ENCODE measurements around the gene PIGK. TPM values are rescaled to one million over a fixed set of nuclear protein-coding genes. Genes with fewer than 3 reads are reported as not detected.

The PIGK gene
- total RNA-seq, 1 donor, result 34.3 TPM

DNA sequence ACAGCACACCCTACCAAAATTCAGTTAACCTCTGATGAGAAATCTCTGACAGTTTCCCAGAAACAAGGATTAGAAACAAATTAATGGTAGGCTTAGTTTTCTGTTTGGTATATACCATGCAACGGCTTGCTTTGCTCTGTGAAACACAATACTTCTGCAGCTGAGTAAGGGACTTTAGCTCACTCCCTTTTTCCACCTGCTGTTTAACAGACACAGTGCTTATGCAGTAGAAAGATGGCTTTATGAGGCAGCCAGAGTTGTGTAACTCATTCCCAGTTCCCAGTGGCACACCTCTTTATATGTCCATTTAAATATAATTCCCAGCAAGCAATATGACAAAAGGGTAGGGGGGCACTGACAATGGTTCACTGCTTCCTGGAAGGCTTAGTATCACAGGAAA is 124.0 kb downstream of the PIGK start:
- TF ChIP-seq, protein P1, sequence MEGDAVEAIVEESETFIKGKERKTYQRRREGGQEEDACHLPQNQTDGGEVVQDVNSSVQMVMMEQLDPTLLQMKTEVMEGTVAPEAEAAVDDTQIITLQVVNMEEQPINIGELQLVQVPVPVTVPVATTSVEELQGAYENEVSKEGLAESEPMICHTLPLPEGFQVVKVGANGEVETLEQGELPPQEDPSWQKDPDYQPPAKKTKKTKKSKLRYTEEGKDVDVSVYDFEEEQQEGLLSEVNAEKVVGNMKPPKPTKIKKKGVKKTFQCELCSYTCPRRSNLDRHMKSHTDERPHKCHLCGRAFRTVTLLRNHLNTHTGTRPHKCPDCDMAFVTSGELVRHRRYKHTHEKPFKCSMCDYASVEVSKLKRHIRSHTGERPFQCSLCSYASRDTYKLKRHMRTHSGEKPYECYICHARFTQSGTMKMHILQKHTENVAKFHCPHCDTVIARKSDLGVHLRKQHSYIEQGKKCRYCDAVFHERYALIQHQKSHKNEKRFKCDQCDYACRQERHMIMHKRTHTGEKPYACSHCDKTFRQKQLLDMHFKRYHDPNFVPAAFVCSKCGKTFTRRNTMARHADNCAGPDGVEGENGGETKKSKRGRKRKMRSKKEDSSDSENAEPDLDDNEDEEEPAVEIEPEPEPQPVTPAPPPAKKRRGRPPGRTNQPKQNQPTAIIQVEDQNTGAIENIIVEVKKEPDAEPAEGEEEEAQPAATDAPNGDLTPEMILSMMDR (IDR thresholded peaks at IDR 0.05; ENCODE audit: insufficient read depth, low read length), result no peak
- no peak for DNase-seq (ENCODE audit: low read depth)
- H3K4me3 ChIP-seq (ENCODE audit: low read depth, low read length), result no peak overlapping the region

DNA sequence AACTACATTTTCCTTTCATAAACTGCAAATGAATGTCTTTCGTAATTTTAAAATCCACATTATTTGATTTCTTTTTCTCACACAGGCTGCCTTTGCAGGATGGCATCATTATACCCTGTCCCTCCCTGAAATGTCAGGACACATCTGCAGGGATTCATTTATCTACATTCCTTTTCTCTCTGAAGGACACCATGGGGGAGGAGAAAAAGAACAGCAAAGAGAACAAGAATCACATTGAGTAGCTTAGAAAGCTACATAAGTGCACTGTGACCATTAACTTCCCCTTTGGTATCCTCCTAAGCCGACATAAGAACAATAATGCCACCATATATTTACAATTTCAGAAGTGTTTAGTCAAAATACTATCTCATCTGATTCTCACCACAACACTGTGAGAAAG is 129.5 kb downstream of the PIGK start:
- H3K4me3 ChIP-seq (ENCODE audit: low read depth, low read length), result no peak overlapping the region
- TF ChIP-seq, protein P1 (IDR thresholded peaks at IDR 0.05; ENCODE audit: insufficient read depth, low read length), result no peak
- no peak for DNase-seq (ENCODE audit: low read depth)

DNA sequence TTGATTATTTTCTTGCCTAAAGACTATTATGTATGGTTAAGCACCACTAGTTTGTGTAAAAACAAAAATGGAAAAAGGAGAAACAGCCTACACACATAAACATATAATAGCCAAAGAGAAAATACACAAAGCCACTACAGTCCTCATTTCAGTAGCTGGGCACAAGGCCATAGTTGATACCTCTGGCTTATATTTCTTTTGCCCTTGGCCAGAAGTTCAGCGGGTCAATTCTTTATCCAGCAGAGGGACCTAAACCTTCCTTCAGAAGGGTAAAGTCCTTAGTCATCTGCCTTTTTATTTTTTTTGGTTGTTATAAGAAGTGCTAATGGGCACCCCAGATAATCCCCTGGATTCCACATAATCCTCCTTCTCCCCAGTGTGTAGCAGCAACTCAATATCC is 134.1 kb downstream of the PIGK start:
- no peak overlapping the region for H3K4me3 ChIP-seq (ENCODE audit: low read depth, low read length)
- TF ChIP-seq, protein P1 (IDR thresholded peaks at IDR 0.05; ENCODE audit: insufficient read depth, low read length), result no peak
- no peak for DNase-seq (ENCODE audit: low read depth)

DNA sequence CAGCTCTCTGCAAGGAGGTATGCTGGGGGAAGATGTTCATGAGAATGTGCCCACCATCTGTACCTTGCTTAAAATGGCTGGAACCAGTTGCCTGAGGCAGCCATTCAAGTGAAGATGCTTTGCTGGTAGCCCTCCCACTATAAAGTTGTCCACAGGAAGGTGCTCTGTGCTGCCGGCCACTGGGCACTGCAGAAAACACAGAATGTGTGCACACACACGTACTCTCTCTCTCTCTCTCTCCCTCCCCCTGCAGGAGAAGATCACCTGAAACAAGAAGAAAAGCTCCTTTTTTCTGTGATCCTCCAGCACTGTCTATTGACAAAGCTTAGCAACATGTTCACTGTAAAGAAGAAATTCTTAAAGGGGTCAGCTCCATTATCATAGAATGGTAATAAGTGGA is 134.8 kb downstream of the PIGK start:
- DNase-seq (ENCODE audit: low read depth), result no peak
- H3K4me3 ChIP-seq (ENCODE audit: low read depth, low read length), result no peak overlapping the region
- TF ChIP-seq, protein P1 (IDR thresholded peaks at IDR 0.05; ENCODE audit: insufficient read depth, low read length), result no peak

DNA sequence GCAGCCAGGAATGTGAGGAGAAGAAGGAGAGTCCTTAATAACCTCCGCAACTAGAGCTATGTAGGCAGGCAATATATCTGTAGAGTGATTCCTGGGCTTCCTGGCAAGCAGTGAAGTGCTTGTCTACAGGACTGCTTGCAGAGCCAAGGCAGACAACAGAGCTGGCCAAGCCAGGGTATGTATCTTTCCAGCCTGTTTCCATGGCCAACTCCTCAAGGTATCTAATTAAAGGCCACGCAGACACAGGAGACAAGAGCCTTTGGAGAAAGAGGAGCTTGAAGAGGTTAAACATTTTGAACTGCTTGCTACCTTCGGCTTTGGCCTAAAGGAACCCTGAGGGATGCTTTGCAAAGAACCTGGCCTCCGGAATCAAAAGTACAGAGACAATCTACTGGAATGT is 137.4 kb downstream of the PIGK start:
- DNase-seq (ENCODE audit: low read depth), result no peak
- TF ChIP-seq, protein P1 (IDR thresholded peaks at IDR 0.05; ENCODE audit: insufficient read depth, low read length), result no peak
- no peak overlapping the region for H3K4me3 ChIP-seq (ENCODE audit: low read depth, low read length)

DNA sequence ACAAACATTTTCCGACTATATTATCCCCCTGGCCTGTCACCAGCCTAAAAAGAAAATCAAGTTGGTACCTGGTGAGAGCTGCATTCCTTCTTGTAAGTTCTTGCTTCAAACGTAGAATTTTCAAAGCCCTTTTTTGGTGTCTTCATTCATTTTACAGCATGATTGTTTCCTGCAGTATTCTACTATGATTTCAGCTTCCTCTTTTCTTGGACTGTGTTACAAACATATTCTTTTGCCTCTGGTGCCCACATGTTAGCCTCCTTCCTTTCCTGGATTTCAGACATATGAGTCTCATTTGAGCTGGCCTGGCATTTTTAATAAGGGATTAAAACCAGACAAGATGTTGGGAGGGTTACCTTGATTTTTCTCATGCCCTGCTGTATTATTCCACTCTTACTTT is 142.5 kb downstream of the PIGK start:
- H3K4me3 ChIP-seq (ENCODE audit: low read depth, low read length), result no peak overlapping the region
- TF ChIP-seq, protein P1 (IDR thresholded peaks at IDR 0.05; ENCODE audit: insufficient read depth, low read length), result no peak
- DNase-seq (ENCODE audit: low read depth), result no peak

DNA sequence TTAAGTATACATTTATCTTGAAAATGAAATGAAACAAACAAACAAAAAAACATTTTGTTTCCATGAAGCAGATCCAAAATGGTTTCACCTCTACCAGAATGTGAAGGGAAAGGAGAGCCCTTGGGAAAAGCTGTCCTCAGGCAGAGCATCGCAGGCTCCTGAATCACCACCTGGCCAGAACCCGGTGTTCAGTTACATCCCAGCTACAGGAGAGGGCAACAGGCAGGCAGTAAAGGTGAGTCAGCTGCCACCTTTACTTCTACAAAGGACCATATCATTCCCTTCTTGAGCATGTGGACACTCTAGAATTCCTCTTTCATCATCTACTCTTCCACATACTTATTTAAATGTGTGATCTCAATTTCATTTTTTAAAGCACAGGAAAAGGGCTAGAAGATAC is 151.2 kb downstream of the PIGK start:
- H3K4me3 ChIP-seq (ENCODE audit: low read depth, low read length), result no peak overlapping the region
- TF ChIP-seq, protein P1 (IDR thresholded peaks at IDR 0.05; ENCODE audit: insufficient read depth, low read length), result no peak
- no peak for DNase-seq (ENCODE audit: low read depth)
